ENCODE data around the gene ABCA13.

ABCA13 gene

DNA sequence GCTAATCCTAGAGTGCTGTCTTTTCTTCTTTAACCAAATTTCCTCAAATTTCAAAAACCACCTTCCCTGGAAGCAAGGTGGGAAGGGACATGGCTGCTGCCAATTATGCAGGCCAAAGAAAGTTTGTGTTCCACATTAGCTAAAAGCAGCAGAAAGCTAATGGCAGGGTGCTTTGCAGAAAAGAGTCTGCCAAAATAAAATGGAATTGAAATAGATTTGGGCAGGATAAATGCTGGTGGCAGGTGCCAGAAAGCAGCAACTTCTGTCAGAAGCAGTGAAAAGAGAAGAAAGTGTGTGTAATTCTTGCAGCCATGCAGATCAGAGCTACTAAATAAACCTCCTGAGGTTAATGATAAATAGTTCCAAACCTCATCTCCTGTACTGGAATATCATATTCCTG lies 275.5 kb downstream of the ABCA13 start:
- DNase-seq, result no peak

GRCh38 chr7:48452218-48452617 lies 281.0 kb downstream of the ABCA13 start:
- DNase-seq, result no peak

DNA sequence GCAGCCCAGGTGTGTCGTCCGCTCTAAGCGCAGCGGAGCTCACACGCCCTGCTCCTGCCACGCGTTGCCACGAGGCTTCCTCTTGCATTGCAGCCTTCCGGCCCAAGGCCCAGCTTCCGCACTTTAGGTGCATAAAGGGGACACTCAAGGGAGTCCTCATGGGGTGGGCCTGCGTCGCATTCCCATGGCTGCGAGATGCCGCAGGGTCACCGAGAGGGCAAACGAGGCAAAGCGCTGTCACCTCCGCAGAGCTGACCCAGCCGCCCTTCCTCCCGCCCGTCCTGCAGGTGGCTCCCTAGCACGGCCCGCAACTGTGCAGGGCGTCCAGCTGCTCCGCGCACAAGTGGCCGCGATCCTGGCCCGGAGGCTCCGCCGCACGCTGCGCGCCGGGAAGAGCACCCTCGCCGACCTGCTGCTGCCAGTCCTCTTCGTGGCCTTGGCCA lies 283.5 kb downstream of the ABCA13 start:
- no peak for DNase-seq

DNA sequence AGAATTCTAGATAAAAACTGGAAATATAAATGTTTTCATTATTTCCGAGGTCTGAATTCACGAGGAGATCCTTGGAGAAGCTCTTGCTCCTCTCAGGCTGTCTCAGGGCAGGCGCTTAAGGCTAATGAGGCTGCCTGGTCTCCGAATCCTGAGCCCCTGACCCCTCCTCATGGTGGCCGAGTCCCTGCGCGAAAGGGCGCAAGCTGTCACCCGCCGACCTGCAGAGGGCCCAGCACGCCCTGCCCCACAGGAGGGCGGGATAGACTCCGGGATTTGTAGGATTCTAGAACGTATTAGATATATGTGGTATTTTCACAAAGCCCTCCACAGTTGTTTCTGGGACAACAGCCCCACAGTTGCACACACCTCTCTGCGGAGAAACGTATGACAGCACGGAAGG lies 284.1 kb downstream of the ABCA13 start:
- no peak for DNase-seq

DNA sequence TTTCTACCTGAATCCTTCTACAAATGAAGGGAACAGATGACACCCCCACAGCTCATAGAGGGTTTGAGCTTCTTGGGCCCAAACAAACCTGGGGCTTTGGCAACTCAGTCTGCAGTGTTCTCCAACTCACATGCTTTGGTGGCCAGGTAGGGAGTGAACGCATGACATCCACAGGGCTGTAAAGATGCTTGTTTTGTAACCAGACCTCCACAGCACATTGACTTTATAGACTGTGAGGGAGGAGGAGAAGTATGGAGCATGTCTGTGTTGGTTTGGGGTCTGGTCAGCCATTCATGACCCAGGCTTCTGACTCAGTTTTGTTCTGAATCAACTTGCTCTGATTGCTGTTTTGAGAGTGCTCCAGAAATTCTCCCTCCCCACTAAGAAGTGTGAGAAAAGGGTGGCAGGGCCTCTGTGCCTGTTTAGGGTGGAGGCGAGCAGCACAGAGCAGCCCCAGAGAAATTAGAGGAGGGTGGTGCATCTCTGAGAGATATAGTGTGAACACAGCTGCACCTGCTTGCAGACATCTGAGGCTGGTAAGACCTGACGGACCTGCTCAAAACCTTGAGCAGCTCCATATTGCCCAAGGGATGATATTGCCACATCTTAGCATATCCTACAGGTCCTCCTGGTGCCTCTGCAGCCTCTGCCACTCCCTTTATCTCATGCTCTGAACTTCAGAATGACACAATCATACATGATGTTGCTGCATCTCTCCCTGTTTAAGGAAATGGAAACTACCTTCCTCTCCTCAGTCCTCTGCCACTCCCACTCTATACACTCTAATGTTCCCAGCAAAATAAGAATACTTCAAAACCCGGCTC lies 287.7 kb downstream of the ABCA13 start:
- DNase-seq, result no peak

GRCh38 chr7:48466713-48467112 lies 295.5 kb downstream of the ABCA13 start:
- DNase-seq, result no peak

- DNase-seq, result no peak
Observed at GRCh38 chr7:48471196-48471595, 299.9 kb downstream of the ABCA13 start.

DNA sequence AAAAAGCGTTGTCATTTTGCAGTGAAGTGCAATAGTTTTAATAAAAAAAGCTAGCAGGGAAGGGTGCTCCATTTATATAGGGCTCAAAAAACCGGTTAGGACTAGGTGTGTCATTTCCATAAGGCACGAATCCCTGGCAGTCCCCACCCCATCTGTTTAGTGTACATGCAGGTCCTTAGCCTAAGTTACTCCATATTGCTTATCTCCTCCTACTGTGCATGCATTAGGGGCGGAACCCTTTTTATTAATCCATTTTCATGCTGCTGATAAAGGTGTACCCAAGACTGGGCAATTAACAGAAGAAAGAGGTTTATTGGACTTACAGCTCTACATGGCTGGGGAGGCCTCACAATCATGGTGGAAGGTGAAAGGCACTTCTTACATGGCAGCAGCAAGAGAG lies 301.4 kb downstream of the ABCA13 start:
- DNase-seq, result no peak

DNA sequence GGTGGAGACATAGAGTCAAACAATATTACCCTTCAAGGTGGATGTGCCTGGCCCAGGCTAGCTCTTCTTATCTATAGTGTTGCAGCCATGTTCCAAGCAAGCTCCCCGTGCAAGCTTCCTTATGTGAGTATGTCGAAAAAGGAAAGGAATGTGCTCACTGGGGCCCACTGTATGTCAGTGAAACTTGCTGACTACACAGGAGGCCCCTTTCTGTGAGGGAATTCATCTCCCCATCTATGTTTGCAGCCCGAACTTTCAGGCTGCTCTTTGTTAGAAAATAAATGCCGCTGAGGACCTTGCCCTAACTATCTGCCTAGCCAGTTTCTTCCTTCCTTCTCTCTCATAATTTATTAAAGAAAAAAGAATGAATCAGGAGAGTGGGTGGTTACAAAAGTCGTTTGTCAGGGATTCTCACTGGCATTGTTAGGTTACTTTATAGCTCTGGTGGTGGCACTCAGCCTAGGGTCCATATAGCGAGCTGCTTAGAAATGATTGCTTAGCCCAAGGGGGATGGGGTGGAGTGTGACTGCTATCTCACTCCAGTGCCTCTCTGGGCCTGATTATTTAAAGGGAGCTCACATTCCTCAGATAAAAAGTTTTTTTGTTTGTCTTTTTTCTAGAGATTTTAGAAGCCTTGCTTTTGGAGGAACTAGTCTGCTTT lies 302.1 kb downstream of the ABCA13 start:
- DNase-seq, result no peak

- no peak for DNase-seq
Observed at GRCh38 chr7:48481235-48481634, 310.0 kb downstream of the ABCA13 start.

GRCh38 chr7:48497521-48497920 lies 326.3 kb downstream of the ABCA13 start:
- no peak for DNase-seq

- DNase-seq, result no peak
Observed at GRCh38 chr7:48502021-48502420, 330.8 kb downstream of the ABCA13 start.

DNA sequence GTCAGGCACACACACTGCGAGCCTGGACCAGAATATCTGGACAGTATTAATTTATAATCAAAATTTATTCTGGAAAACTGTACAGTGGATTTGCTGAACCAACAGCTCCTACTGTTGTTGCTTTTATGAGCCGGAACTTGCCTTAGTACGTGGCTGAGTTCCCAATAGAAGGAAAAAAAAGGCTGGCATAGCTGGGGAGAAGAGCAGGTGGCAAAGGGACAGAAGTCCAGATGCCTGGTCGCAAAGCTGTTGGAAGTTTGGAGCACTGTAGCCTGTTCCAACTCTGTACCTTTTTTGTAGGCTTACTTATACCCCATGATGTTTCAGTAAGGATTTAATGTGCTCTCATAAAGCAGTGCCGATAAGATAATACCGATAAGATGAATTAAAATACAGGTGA lies 333.8 kb downstream of the ABCA13 start:
- DNase-seq, result no peak

- no peak for DNase-seq
Observed at GRCh38 chr7:48505466-48505865, 334.2 kb downstream of the ABCA13 start.

- no peak for DNase-seq
Observed at GRCh38 chr7:48506569-48506968, 335.3 kb downstream of the ABCA13 start.

DNA sequence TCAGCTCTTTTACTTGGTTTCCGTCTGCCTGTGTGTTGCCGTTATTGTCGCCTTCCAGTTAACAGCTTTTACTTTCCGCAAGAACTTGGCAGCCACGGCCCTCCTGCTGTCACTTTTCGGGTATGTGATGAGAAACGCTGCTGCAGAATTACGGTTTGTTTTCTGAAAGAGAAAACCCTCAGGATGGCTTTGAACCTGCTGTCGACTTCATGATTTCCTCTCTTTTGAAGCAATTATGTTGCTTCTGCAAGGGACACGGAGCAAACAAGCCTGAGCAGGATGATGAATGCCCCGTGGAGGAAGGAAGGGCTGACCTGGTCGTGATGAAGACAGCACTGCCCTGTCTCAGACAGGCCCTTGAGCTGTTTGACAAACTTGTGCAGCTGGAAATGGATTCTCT lies 339.8 kb downstream of the ABCA13 start:
- no peak for DNase-seq

DNA sequence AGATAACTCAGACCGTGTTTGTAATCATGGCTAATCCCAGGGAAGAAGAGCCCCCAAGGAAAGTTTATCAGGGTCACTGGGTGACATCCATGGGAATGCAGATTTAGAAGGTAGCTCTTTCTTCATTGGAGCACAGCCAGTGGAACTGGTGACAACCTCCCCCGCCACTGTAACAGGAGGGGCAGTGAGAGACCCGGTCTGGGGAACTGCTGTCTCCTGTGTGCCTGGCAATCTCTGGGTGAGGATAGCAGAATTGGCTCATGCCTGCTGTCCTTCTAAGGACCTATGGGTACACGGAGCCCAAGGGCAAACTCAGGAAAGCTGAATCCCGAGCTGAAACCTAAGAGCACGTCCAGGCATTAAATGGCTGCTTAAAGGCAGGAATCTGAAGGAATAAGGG lies 341.6 kb downstream of the ABCA13 start:
- DNase-seq, result no peak

DNA sequence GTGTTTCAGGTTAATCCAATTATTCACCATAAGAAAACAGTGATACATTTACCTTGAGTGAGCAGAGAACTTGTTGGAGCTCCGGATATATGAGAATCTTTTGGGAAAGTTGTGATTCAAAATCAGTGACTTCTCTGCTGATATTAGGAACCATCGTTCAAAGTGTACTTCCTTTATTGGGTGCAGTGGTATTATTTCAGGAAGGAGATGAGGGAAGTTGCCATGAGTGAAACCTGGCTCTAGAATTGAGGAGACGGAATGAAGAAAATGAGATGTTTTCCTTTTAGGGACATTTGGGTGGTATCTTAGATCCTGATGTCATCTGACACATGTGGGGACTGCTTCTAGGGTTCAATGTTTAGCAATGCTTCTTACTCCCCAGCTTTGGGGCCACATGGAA lies 343.9 kb downstream of the ABCA13 start:
- DNase-seq, result no peak

- DNase-seq, result no peak
Observed at GRCh38 chr7:48518092-48518491, 346.8 kb downstream of the ABCA13 start.

GRCh38 chr7:48522692-48523091 lies 351.4 kb downstream of the ABCA13 start:
- no peak for DNase-seq

- DNase-seq, result no peak
Observed at GRCh38 chr7:48525736-48526732, 354.8 kb downstream of the ABCA13 start.

- no peak for DNase-seq
Observed at GRCh38 chr7:48528646-48529045, 357.4 kb downstream of the ABCA13 start.

DNA sequence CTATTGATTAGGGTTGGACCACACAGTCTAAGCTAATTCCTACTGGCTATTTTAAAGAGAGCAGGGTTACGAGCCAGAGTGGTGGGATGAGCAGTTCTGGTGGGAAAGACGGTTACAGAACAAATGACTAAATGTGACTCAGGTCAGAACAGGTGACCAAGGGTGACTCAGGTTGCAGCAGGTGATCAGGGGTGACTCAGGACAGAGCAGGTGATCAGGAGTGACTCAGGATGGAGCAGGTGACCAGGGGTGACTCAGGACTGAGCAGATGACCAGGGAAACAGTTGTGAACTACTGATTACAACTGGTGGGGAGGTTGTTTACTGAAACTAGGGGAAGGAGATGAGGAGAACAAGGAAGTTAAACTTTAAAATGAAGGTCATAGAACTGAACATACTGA lies 366.3 kb downstream of the ABCA13 start:
- DNase-seq, result no peak

Measured in CD4-positive, alpha-beta T cell treated with Interleukin-17A for 4 hours (primary cell).